GM19099 (cell line): ENCODE measurements around the gene RORC.

Experiments used
- POLR2A ChIP-seq: IDR thresholded peaks from 3 replicates; pipeline ENCODE4 v1.6.1; 2011; ENCODE audit warnings: low read depth; ENCODE audit not compliant: insufficient read length; ENCODE audit errors: extremely low read depth

The RORC gene

GRCh38 chr1:151831605-151832004 lies at the start of gene RORC:
Gene RORC, minus strand, starts transcription at chr1:151831802. Its CDS starts 38 bp downstream, at chr1:151831764.
- TF ChIP-seq POLR2A, result no peak

DNA sequence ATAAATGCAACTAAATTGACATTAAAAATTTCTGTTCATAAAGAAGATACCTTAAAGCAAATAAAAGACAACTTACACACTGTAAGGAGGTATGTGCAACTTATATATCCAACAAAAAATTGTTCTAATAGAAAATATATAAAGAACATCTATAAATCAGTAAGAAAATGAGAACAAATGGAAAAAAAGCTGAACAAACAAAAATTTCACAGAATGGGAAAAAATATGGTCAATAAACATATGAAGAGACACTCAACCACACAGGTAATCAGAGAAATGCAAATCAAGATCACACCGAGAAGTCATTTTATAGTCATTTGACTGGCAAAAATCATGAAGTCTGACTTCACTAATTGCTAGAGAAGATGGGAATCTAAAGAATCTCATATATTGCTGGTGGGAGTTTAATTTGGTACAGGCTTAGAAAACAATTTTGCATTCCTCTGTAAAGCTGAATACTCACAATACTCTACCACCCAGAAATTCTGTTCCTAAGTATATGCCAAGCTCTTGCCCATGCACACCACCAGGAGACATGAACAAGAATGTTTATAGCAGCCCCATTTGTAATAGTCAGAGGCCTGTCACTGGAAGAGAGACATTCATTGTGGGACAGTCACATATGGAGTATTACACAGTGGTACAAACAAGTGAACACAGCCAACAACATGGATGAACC lies 44.0 kb upstream of the RORC start:
- no peak for TF ChIP-seq POLR2A

DNA sequence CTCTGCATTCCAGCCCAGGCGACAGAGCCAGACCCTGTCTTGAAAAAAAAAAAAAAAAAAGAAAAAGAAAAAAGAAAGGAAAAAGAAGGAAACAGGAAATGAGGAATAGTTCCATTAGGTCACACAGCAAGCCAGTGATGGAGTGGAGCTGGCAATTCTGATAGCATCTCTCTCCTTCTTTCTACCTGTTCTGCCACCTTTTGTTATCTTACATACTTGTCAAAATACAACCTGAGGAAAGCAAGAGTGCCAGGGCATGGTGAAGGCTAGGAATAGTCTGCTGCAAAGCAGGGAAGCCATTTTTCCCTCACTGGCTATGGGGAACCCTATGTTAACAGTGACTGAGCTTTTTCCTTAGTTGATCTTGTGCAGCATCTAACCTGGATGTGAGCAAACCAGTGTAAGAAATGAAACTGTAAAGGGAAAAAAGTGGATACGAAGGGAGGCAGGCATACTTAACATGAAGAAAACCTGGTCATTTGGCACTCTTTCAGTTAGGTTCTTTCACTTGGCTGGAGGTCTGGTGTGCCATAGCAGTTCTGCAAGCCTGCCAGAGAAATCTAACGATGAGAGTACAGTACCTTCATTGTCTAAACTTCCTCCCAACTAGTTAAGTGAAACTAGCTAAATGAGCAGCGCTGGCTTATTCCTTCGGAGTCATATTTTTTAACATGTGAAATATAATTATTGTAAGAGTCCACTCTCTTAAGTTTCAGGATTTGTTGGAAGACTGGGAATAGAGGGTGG lies 39.9 kb upstream of the RORC start:
- TF ChIP-seq POLR2A, result no peak

GRCh38 chr1:151868486-151868885 lies 36.9 kb upstream of the RORC start:
- no peak for TF ChIP-seq POLR2A

- TF ChIP-seq POLR2A, result no peak
Observed at GRCh38 chr1:151867765-151868411, 36.3 kb upstream of the RORC start.

DNA sequence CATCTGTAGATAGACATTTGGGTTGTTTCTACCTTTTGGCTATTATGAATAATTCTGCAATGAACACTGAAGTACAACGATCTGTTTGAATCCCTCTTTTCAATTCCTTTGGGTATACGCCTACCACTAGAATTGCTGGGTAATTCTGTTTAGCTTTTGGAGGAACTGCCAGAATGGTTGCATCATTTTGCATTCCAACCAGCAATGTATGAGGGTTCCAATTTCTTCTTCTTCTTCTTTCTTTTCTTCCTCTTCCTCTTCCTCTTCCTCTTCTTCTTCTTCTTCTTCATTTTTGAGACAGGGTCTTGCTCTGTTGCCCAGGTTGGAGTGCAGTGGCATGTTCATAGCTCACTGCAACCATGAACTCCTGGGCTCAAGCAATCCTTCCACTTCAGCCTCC lies 35.7 kb upstream of the RORC start:
- no peak for TF ChIP-seq POLR2A

DNA sequence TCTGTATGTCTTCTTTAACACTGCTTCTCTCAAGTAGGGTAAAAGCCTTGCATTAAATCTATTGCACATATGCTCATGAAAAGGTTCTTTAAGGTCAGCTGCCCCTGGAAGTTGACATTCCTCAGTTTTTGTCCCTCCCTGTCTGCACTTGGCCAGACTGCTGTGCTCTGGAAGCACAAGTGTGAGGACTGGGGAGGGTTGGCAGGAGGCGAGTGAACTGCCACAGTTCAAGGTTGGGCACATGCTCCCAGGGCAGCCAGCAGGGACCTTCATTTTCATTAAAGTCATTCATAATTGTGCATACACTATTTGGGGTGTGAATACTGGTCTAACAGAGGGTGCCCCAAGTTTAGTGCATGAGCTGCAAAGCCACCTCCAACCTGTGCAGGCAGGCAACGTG lies 32.8 kb upstream of the RORC start:
- no peak for TF ChIP-seq POLR2A

DNA sequence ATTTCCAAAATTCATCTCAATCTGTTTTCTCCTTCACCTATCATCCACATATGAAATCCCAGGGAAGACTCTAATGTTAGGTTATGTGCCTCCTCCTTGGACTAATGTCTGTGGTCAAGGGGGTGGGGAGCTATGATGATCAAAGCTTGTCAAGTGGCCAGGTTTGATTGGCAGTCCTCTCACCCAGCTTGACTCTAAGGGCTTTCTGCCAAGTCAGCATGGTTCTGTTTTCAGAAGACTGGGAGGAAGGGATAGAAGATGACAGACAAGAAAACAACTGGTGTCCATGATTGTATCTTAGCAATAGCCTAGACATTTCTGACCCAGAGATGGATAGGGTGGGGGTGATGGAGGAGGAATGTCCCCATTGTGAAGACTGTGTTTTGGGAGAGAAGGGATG lies 31.0 kb upstream of the RORC start:
- TF ChIP-seq POLR2A, result no peak

DNA sequence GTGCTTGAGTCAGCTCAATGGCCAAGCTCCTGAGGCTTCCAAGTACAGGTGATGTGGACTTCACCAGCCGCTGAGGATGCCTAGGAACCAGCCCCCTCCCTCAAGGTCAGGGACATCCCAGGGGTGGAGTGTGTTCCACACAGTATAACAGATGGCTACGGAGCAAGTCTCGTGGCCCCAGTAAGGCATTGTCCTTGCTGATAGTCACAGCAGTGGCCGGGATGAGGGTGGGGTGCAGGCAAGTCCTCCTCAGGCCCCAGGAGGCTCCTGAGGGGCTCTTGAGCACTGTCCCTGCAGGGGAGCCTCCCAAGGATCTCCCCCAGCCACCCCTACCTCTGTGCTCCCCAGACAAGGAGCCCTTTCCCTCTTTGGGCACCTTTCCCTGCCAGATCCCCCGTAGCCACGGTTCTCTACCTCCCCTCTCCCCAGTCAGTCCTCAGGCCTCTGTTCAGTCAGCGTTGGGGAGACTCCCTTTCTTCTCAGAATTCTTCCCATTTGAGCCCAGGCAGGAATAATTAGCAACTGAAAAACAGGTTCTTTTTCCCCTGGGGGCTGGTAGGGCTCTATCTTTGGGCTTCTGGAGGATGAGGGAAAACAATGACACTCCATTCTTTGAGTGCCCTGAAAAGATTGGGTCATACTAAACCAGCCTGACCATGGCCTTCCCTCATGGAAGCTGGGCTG lies 29.0 kb upstream of the RORC start:
- no peak for TF ChIP-seq POLR2A

DNA sequence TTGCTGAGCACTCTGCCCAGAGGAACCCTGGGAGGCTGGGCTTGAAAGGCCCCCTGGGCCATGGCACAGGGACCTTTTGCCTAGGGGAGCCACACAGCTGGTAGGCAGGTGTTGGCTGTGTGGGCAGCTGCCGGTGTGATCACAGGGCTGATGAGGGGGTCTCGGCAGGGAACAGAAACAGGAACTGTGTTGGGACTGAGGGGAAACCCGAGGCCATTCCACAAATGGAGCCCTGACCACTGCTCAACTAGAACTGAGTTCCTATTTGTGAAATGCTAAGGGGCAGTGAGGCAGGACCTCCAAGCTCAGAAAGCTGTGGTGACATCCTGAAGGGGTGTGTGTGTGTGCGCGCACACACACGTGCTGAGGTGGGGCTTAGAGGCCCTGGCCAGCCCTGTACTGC lies 28.3 kb upstream of the RORC start:
- no peak for TF ChIP-seq POLR2A

GRCh38 chr1:151858886-151859665 lies 27.5 kb upstream of the RORC start:
- no peak for TF ChIP-seq POLR2A

DNA sequence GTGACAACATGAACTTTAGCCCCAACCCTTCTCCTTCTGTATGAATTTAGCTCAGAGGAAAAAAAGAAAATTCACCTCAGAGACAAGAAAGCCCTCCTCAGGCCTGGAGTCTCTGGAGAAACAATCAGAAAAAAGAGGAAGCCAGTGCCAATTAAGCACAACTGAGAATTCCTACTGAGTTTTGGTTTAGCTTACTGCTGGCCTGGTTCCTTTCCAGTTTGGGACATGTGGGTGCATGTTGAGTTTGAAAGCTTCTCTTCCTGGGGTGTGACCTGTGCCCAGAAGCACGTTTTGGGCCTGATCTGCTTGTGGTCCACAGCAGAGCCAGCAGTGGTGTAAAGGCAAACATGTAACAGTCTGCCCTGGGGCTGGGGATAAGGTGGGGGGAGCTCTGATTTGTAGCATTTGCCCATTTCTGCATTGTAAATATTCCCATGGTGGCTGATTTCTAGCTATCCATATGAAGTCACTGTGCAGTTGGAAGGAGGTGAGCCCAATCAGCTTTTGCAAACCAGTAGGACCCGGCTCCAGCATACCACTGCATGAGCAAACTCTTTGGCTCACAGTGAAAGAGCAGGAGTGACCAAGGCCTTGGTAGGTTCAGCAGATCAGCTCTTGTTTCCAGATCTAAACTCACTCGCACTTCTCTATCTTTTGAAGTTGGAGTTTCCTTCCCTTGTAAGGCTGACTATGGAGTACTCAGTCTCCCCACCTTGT lies 26.6 kb upstream of the RORC start:
- no peak for TF ChIP-seq POLR2A

- no peak for TF ChIP-seq POLR2A
Observed at GRCh38 chr1:151855933-151856332, 24.3 kb upstream of the RORC start.

GRCh38 chr1:151854658-151855057 lies 23.1 kb upstream of the RORC start:
- TF ChIP-seq POLR2A, result no peak
